ENCODE results near the gene MYO1G.

The MYO1G gene

DNA sequence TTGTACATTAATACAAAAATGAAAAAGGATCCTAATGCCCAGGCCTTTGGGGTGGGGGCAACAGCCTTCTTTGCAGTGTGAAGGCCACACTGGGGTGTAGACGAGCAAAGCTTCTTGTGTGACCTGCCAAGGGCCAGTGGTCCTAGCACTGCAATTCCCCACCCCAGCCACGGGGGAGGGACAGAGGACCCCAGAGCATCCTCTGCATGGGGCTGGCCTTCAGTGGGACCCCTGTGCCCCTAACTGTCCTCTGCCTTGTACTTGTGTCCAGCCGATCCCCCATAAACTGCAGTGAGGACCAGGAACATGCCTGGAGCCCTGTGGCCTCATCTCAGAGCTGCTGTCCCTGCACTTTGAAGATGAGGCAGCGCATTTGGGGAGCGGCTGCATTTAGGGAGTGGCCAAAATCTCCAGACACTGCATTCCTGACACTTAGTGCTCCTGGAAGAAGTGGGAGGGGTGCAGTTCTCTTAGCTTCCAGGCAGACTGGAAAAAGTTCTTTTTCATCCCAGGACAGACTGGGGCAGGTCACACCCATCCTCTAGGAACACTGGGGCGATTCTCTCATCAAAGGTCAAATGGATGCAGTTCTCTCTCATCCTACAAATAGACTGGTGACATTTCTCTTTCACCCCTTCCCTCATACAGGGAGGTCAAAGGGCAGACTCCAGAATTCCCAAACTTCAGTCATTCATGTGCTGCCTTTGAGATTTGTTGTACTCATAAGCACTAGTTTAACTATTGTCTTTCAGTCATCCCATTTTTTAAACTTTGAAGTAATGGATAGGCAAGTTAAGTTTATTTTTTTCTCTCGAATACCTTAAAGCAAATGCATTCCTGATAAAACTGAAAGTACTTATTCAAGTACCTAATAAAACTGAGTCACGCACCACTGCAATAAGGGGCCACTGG, 922 bp upstream of the MYO1G start:
- DNase-seq: no peak

DNA sequence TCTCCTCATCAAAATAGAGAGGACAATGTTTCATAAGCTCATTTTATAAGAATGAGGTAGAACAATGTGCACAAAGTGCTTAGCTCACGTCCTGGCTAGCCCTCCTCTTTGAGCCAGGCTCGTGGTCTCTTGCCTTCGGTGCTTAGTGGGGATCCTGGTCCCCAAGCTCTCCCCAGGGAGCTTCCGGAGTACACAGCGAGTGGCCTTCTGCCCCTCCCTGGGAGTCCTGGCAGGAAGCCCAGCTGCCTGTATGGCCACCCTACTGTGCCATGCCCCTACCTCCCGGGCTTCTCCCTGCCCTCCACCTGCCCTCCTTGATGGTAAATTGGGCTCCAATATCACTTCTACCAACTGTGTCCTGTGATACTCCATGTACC, 868 bp downstream of the MYO1G start:
- no peak for DNase-seq

DNA sequence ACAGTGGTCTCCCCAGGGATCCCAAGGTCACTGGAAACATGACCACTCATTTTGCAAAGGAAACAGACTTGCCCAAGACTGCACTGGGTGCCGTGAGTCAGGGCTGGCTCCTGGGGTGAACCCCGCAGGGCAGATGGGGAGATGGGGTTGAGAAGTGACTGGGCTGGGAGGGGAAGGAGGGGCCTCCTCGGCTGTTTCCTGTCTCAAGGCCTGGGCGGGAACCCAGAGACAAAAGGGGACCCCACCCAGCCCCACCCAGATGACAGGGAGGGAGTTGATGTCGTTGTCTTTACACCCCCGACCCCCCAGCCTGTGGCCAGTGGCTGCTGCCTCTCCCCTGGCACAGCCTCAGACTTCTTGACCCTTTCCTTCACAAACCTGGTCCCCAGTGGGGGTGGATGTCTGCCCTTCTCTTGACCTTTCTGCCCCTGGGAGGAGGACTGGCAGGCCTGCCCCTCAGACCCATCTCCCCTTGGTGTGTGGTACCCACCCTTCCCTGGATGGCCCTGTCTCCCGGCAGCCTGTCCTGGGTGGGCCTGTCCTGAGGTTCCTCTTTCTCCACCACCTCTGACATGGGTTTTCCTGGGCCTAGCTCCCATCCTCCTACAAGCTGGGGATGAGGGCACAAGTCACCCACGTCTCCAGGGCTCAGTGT, 1.4 kb downstream of the MYO1G start:
- DNase-seq: no peak

DNA sequence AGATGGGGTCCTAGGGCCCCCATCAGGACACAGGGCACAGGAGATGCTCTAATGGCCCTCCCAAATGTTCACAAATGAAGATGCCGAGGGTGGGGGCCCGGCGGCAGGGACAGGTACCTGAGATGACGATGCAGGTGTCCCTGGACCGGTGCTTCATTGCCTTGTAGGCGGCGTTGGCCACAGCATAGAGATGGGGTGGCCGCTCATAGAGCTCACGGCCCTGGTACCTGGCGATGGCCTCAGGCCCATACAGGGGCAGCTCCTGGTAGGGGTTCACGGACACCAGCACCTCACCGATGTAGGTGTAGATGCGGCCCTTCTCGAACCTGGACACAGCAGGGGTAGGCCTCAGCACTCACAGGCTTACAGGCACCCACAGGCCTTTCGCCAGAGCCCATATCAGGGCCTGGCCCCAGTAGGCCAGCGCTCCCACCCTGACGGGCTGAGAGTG, 2.0 kb downstream of the MYO1G start:
- DNase-seq: no peak

DNA sequence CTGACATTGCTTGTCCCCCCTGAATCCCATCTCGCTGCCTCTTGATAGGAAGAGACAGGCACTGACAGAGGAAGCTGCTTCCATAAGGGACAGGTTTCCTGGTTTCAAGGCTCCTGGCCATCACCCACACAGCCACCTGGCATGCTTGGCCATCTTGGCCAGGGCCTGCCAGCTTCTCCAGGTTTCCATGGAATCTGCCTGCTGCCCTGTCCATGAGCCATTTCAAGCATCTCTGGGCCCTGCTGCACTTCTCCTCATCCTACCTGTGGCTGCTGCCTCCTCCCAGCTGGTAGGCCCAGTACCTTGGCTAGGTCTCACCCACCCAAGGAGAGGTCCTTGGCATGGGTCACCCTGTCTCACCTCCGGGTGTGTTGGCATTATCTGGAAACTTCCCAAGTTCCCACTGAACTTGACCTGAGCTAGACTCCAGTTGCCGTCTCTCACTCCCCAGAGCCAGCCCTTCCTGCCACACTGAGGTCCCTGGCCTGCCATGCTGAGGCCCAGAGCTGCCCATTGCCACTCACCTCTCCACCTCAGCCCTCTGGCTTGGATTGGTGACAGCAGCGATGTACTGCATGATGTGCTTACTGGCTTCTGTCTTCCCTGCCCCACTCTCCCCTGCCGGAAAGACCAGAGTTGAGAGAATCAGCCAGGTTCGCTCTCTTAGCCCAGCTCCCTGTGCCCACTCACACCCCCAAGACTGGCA, 2.6 kb downstream of the MYO1G start:
- DNase-seq: no peak

DNA sequence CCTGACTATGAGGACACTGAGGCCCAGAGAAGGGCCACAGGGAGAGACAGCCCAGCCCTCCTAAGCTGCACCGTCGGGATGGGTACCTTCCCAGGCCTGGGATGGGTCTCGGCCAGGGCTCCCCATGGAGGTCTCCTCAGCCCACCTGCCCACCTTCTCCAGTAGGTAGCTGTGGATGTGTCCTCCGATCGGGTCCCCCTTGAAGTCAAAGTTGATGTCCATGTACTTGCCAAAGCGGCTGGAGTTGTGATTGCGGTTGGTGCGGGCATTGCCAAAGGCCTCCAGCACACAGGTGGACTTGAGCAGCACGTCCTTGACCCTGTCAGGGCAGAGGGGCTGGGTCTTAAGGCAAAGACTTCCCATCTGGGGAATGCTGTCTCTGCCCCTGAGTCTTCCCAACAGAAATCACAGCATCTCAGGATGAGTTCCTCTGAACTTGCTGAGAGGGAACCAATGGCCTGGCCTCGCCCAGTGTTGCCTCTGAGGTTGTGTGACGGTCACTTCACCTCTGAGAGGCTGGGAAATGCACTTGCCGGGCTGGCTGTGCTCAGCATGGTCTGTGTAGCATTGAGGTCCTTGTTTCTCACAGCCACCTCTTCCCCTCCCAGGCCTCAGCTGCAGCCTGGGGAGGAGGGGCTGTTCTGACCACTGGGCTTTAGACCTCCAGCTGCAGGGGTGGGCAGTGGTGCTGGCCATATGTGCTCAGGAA, 3.3 kb downstream of the MYO1G start:
- DNase-seq: no peak

DNA sequence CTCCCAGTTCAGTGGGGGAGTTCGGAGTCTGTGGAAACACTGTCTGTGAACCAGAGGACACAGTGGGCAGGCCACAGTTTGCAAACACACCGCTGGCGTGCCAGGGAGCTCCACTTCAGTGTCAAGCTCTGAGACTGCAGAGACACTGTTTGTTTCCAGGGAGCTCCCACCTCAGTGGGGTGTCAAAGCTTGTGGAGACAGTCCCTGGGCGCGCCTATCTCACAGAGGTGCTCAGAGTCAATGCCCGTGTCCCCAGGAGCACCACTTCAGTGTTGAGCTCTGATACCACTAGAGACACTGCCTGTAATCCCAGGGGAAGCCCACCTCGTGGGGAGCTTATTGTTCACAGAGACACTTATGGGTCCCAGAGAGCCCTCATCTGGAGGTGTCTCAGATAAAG, 4.3 kb downstream of the MYO1G start:
- DNase-seq: no peak

DNA sequence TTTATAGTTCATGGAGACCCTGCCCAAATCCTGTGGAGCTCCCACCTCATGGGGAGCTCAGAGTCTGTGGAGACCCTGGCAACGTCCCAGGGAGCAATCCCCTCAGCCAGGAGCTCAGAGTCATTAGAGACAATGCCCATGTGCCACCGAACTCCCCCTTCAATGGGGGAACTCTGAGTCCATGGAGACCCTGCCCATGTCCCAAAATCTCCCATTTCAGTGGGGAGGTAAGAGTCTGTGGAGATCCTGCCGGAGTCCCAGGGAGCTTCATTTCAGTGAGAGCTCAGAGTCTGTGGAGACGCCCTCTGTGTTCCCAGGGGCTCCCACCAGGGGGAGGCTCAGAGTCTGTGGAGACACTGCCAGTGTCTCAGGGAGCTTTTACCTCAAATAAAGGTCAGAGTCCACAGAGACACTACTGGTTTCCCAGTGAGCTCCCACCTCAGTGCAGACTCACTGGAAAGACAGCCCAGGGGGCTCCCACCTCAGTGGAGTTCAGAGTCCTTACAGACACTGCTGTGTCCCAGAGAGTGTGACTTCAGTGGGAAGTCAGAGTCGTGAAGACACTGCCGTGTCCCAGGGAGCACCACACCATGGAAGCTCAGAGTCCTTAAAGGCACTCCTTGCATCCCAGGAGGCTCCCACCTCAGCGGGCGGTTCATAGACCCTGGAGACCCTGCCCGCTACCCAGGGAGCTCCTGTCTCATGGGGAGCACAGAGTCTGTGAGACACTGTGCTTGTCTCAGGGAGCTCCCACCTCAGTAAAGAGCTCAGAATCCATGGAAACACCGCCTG, 5.0 kb downstream of the MYO1G start:
- no peak for DNase-seq

DNA sequence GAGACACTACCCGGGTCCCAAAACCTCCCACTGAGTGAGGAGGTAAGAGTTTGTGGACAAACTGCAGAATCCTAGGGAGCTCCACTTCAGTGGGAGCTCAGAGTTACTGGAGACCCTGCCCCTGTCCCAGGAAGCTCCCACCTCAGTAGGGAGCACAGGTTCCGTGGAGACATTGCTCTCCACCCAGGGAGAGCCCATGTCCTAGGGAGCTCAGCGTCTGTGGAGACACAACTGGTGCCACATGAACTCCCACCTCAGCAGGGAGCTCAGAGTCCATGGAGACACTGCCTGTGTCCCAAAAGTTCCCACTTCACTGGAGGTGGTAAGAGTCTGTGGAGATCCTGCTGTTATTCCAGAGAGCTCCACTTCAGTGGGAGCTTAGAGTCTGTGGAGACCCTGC, 6.3 kb downstream of the MYO1G start:
- DNase-seq: no peak

DNA sequence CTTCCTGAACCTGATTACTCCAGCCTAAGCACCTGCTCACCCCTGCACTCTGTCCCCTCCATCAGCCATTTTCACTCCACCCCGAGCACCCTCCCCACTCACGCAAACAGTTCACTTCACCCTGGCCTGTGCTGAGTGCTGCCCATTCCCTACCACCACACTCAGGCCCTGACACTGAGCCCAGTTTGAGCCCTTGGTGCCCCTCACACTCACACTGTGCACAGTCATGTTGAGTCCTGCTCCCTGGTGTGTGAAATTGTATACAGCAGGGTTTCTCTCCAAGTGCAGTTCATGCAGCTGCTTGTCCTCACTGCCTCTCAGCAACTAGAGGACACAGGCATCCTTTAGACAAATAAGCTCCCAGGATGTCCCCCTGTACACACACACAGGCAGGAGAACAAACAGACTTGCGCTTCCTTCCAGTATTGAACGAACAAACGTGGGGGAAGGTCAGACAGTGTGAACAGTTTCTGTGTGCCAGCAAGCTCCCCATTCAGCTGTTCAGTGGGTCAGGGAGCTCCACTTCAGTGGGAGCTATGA, 6.8 kb downstream of the MYO1G start:
- DNase-seq: no peak

DNA sequence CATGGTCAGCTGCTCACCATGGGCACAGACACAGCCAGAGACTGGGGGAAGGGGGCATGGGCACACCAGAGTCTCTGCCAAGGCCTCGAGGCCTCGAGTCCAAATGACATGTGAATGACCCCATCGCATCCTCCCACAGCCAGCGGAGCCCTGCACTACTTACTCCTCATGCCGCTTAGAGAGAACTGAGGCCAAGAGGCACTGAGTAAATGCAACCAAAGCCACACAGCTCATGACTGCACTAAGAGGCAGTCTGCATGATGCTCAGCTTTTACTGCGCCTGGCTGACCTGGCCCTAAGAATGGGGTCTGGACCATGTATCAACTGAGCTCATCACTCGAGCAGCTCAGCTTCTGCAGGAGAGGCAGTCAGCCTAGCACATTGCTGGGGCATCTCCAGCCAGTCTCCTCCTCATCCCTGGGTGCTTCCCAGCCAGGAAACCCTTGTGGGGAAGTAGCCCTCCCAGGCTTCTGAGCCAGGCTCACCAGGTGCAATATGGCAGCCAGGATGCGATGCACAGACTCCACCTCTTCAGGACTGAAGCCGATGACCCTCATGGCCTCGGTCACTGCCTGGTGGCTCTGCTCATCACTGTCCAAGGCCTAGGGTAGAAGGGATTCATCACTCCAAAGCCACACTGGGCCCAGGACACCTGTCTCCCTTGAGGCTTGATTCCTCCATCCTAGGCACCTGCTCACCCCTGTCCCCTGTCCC, 7.5 kb downstream of the MYO1G start:
- no peak for DNase-seq

DNA sequence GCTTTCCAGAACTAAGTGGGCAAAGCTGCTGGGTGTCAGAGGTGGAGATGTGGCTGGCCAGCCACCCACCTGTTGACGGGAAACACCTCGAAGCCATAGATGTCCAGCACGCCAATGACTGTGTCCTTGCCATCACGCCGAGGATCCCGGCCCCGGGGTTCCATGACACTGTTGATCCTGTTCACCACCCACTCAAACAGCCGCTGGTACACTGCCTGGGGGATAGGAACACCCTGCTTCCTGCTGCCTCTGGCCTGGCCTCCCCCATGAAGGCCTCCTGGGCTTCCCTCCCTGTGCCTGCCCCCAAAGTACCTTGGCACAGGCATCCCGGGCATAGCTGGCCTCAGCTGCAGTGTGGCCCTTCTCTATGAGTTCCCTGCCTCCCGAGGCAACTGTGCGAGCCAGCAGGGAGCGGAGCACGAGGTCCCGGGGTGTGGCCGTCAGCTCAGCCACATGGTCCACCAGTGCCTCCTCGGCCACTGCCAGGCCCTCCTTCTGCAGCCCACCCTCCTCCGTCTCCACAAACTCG, 8.2 kb downstream of the MYO1G start:
- DNase-seq: no peak

DNA sequence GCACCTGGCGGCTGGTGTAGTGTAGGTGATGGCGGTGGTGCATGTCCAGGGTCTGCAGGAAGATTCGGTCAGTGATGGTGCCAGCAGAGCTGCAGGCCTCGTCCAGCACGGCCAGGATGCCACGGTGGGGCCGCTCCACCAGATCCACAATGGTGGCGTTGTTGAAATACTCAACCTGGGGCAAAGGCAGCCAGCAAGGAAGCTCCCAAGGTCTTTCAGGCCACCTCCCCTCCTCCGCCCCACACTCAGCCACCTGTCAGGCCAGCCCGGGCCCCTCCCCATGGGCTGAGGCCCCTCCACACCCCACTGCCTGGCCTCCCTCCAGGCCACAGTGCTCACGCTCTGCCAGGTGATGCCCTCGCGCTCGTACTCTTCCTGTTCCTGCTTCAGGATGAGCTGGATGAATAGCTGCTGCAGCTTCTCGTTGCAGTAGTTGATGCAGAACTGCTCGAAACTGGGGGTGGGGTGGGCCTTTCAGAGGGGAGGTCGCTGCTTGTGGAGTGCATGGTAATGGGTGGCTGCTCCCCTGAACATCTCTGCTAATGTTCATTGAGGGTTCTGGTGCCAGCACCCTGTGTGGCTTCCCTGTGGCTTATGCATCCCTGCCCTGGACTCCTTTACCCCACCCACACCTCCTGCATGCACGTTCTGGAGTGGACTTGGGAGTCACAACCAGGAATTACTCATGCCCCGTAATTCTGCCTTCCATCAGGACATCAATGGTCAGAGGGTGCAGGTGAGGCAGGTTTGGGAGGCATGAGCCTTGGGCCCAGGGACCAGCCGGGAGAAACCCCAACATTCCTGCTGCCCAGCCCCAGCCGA, 8.9 kb downstream of the MYO1G start:
- no peak for DNase-seq

DNA sequence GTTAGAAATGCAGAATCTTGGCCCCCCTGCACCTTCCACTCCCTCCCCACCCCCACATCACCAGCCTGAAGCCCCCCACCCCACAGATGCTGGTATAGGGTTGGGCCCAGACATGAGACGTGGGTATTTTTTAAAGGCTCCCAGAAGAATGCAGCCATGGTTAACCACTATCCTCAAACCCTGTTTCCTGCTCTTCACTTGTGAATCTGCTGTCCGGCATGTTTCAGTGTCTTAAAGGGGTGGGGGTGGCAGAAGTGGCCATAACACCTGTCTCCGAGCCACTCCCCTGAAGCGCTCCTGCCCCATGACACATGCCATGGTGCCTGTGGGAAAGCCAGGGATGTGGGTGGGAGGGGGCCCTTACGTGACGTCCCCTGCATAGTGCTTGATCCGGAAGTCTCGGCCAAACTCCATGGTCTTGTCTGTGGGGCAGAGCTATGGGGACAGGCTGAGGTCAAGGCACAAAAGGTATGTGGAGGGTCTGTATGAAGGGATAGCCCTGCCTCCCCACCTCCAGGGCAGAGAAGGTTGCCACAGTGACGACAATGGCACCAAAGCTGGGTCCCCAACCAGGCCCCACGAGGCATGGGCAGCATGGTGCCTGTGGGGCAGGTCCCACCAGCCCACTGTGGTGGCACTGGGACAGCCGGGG, 9.6 kb downstream of the MYO1G start:
- DNase-seq: no peak

DNA sequence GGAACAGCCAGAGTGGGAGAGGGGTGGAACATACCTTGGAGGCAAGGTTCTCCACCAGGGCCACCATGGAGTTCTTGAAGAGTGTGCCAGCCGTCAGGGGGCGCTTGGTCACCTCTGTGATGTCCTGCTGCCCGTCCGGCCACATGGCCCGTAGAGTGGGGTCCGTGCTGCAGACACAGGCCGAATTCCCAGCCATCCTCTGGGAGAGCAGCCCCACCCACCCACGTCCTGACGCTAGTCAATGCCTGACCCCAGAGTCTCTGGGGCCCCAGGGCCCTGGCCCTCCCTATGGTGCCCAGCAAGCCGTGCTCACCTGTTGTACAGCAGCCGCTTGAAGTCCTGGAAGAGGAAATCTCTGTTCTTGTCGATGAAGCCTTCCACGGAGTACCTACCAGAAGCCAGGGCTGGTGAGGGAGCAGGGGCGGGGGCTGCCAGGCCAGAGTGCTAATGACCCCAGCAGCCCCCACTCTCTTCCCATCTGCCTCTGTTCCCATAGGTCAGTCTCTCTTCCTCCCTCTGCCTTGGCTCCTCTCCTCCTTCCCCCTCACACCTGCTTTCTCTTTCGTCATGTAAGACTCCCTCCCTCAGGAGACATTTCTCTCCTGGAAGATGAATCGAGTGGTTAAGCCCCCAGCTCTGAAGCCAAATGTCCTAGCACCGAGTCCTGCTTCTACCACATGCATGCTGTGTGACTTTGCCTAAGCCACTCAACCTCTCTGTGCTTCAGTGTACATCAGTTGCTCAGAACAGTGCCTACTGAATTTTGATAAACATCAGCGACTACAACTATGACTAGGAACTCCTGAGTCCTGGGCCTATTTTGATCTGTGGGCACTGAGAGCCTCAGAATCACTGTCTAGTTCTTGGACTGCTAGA, 11.0 kb downstream of the MYO1G start:
- no peak for DNase-seq

DNA sequence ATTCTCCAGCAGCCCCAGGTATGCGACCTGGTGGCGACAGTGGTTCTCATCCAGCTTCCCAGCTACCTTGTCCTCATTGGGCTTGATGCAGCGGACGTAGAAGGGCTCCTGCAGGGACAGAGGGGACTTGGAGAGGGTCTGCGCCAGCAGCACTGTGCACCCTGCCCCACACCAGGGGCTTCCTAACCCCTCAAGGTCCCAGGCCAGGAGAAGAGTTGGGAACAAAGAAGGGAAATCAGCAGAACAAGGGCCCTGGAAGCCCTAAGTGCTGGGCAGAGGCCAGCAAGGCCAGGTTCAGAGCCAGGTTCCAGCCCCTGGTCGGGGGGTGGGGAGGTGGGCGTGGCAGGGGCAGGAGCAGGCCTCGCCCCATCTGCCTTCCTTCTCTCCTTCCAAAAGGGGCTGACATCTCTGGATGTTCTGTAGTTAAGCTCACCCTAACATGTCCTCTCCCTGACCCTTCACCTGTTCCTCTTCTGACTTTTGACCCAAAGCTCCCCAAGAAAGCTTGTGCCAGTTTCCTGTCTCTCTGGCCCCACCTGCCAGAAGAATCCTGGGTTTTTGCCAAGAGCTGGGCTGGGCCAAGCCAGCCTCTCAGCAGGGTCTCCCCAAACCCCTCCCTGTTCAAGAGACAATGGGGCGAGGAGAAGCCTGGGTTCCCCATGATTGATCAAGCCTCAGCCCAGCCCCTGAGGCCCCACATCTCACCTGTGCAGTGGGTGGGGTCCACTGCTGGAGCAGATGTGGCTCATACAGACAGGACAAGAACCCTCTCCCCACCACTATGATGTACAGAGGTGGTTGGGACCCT, 11.9 kb downstream of the MYO1G start:
- no peak for DNase-seq

DNA sequence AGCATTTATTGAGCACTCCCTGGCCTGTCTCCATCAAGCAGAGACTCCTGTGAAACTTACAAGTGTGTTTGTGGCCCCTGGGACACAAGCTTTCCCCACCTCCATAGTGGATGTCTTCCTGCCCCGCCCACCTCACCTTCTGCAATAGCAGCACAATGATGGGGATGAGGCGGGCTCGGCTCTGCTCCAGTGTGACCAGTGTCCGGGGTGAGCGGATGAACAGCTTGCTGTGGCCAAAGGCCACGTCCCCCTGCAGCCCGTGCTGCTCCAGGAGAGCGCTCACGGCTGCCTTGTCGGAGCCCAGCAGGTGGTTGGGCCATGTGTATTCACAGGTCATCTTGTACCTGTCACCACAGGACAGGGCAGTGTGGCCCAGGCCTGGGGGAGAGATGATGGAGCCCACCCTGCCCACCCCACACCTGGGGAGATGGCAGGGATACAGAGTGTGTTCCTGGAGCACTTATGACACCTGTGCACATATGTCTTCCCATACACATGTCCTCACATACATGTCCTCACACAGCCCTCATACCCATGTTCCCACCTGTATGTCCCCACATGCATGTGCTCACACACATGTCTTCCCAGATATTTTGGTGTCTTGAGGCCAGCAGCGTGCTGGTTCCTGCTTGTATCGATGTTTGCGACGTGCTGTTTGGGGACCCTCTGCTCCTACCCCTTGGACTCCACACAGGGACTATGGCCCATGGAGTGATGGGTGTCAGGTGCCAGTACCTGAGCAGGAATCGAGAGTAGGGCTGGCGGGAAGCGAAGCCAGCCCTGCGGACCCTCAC, 12.7 kb downstream of the MYO1G start:
- no peak for DNase-seq

Data from NCI-H2029 treated with DMSO at 0.1 percent for 48 hours (cell line).